ENCODE results near the gene TRMU. TPM values are rescaled to one million over a fixed set of nuclear protein-coding genes. Genes with fewer than 3 reads are reported as not detected.

The TRMU gene
- total and polyA plus RNA-seq, 2 donors (not counting 3 experiments of a cell fraction or from before 2014, with no cell fraction given), result 42.4 to 65.7 TPM

DNA sequence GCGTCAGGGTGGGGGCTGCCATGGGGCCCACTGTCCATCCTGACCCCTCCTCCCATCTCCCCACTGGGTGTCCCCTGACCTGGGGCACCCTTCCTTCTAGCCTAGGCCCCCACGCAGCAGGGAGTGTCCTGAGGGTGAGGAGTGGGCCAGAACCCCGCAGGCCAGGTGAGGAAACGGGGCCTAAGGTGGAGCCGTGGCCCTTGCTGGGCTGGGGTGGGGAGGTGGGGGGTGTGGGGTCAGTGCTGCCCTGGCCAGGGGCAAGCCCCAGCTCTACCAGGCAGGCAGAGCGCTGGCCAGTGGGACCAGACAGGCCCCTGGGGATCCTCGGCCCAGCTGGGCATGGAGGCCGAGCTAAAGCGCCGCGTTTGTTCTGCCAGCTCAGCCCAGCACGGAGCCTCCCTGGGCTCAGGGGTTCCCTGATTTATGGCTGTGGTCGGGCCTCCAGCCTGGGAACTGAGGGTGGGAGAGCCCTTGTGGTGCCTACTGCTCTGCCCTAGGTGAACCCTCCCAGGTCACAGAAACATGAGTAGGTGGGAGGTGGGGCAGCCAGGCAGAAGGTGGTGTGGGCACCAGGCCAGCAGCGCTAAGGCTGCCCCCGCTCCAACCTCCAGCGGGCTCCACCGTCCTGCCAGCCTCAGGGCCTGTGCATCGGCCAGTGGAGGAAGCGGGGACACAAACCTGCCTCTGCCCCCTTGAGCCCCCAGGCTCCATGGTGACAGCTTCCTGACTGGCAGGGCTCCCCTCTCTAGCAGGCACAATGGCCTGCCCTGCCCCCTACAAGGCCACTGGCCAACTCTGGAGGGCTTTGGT, 22.4 kb downstream of the TRMU start:
- FAIRE-seq, result no peak
- Histone ChIP-seq H3K4me1 (ENCODE audit: control insufficient read depth, extremely low read depth, insufficient read depth, low read length) (no peaks in the 10 kb centered on the region), H3K27ac (ENCODE audit: insufficient read depth, low read depth, low read length) (no peak overlapping the region), H3K9me1 (replicated peaks; ENCODE audit: control insufficient read depth, extremely low read depth, insufficient read depth, low read length) (no peaks in the 10 kb centered on the region), H3K9me3 (replicated peaks; ENCODE audit: control insufficient read depth, insufficient read depth, low read length) (no peaks in the 10 kb centered on the region), H3K4me3 (replicated peaks in 1 of 3; ENCODE audit: insufficient read depth in 1 of 3, low read depth in 1 of 3, low read length in 3 of 3) (no peak overlapping the region), H3K9ac (replicated peaks; ENCODE audit: extremely low read depth, insufficient read depth, low read length) (no peak overlapping the region), H3K27me3 (ENCODE audit: control insufficient read depth in 2 of 2, insufficient read depth in 2 of 2, low read length in 2 of 2) (no peaks in the 10 kb centered on the region), H3K36me3 (ENCODE audit: control insufficient read depth in 2 of 2, extremely low read depth in 1 of 2, insufficient read depth in 2 of 2, low read length in 2 of 2) (peaks cover 7 to 16% of the 10 kb centered on the region in 2 experiments), H3K4me2 (ENCODE audit: insufficient read depth, low read length) (no peak overlapping the region), H2AFZ (ENCODE audit: low read depth, low read length) (no peak overlapping the region), H4K20me1 (replicated peaks; ENCODE audit: control insufficient read depth, extremely low read depth, insufficient read depth, low read length) (no peaks in the 10 kb centered on the region), H3K79me2 (ENCODE audit: control insufficient read depth, insufficient read depth, low read length) (no peaks in the 10 kb centered on the region)
- intact Hi-C loops (cut with micrococcal nuclease) (no loop called here), dilution Hi-C loops (cut with MboI; ENCODE audit: extremely low pct_ligation_motif_present, low sequenced_read_pairs) (no loop called here)
- TF ChIP-seq, protein P1, sequence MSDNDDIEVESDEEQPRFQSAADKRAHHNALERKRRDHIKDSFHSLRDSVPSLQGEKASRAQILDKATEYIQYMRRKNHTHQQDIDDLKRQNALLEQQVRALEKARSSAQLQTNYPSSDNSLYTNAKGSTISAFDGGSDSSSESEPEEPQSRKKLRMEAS (IDR thresholded peaks at IDR 0.05; ENCODE audit: insufficient read depth, insufficient read length), result no peak
- TF ChIP-seq POLR2AphosphoS5 (IDR thresholded peaks at IDR 0.05; ENCODE audit: insufficient read depth, low read depth, low read length), result no peak
- POLR2A ChIA-PET, result interaction anchor here (1.1 kb wide), 1 partner anchor 10 kb away, joined by 3 read pairs; no protein-coding TSS in a partner anchor
- DNase-seq (ENCODE audit: low read depth, low spot score), result no peak
- no TSS peak for BruUV-seq (replicated peaks)
- CTCF ChIA-PET, result interaction anchor here (1.2 to 6.0 kb wide), 2 partner anchors 10 to 184 kb away, joined by 3 to 43 read pairs; no protein-coding TSS in a partner anchor

DNA sequence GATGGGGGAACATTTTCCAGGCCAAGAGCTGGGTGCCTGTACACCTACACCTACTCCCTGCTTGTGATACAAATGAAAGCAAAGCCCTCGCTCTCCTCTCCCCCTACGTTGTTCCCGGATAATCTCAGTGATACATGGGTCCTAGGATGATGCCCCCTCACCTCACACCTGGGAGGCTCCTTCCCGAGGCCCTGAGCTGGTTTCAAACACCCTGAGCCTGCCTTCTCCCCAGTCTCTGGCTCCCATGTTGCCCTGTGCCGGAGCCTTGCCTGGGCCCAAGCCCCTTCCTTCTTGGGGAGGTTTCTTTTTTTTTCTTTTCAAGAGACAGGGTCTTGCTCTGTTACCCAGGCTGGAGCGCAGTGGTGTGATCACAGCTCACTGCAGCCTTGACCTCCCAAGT, 23.3 kb downstream of the TRMU start:
- BruUV-seq (replicated peaks), result no TSS peak
- Histone ChIP-seq H3K4me1 (ENCODE audit: control insufficient read depth, extremely low read depth, insufficient read depth, low read length) (no peaks in the 10 kb centered on the region), H3K9me1 (replicated peaks; ENCODE audit: control insufficient read depth, extremely low read depth, insufficient read depth, low read length) (no peaks in the 10 kb centered on the region), H3K79me2 (ENCODE audit: control insufficient read depth, insufficient read depth, low read length) (no peaks in the 10 kb centered on the region), H3K9ac (replicated peaks; ENCODE audit: extremely low read depth, insufficient read depth, low read length) (no peak overlapping the region), H3K9me3 (replicated peaks; ENCODE audit: control insufficient read depth, insufficient read depth, low read length) (no peaks in the 10 kb centered on the region), H3K4me3 (replicated peaks in 1 of 3; ENCODE audit: insufficient read depth in 1 of 3, low read depth in 1 of 3, low read length in 3 of 3) (no peak overlapping the region), H4K20me1 (replicated peaks; ENCODE audit: control insufficient read depth, extremely low read depth, insufficient read depth, low read length) (no peaks in the 10 kb centered on the region), H3K4me2 (ENCODE audit: insufficient read depth, low read length) (no peak overlapping the region), H3K36me3 (ENCODE audit: control insufficient read depth in 2 of 2, extremely low read depth in 1 of 2, insufficient read depth in 2 of 2, low read length in 2 of 2) (peaks cover 3 to 9% of the 10 kb centered on the region in 2 experiments), H2AFZ (ENCODE audit: low read depth, low read length) (no peak overlapping the region), H3K27me3 (ENCODE audit: control insufficient read depth in 2 of 2, insufficient read depth in 2 of 2, low read length in 2 of 2) (no peaks in the 10 kb centered on the region), H3K27ac (ENCODE audit: insufficient read depth, low read depth, low read length) (no peak overlapping the region)
- dilution Hi-C loops (cut with MboI; ENCODE audit: extremely low pct_ligation_motif_present, low sequenced_read_pairs) (no loop called here), intact Hi-C loops (cut with micrococcal nuclease) (no loop called here)
- TF ChIP-seq POLR2AphosphoS5 (IDR thresholded peaks at IDR 0.05; ENCODE audit: insufficient read depth, low read depth, low read length) (no peak), JUN (IDR thresholded peaks at IDR 0.05; ENCODE audit: borderline replicate concordance, insufficient read depth, insufficient read length, low read depth) (no peak), GATA2 (IDR thresholded peaks at IDR 0.05; ENCODE audit: insufficient read depth, insufficient read length, low read depth, low read length) (no peak), POLR2A (IDR thresholded peaks at IDR 0.05; ENCODE audit: low read depth, low read length) (no peak), MYC (IDR thresholded peaks at IDR 0.05; ENCODE audit: low read depth, low read length) (no peak), EZH2 (IDR thresholded peaks at IDR 0.05; ENCODE audit: borderline replicate concordance, low read depth, low read length, severe bottlenecking) (no peak), FOS (IDR thresholded peaks at IDR 0.05; ENCODE audit: borderline replicate concordance, insufficient read depth, low read length) (no peak)
- TF ChIP-seq, protein P2, sequence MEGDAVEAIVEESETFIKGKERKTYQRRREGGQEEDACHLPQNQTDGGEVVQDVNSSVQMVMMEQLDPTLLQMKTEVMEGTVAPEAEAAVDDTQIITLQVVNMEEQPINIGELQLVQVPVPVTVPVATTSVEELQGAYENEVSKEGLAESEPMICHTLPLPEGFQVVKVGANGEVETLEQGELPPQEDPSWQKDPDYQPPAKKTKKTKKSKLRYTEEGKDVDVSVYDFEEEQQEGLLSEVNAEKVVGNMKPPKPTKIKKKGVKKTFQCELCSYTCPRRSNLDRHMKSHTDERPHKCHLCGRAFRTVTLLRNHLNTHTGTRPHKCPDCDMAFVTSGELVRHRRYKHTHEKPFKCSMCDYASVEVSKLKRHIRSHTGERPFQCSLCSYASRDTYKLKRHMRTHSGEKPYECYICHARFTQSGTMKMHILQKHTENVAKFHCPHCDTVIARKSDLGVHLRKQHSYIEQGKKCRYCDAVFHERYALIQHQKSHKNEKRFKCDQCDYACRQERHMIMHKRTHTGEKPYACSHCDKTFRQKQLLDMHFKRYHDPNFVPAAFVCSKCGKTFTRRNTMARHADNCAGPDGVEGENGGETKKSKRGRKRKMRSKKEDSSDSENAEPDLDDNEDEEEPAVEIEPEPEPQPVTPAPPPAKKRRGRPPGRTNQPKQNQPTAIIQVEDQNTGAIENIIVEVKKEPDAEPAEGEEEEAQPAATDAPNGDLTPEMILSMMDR (IDR thresholded peaks at IDR 0.05; ENCODE audit: extremely low read depth in 1 of 2, insufficient read depth in 1 of 2, low read depth in 1 of 2, low read length in 2 of 2), result no peak
- TF ChIP-seq, protein P1 (IDR thresholded peaks at IDR 0.05; ENCODE audit: insufficient read depth, insufficient read length), result no peak
- DNase-seq (ENCODE audit: low read depth, low spot score), result no peak
- FAIRE-seq, result no peak
- CTCF ChIA-PET, result interaction anchor here (1.2 to 6.0 kb wide), 2 partner anchors 9 to 183 kb away, joined by 3 to 43 read pairs; no protein-coding TSS in a partner anchor
- POLR2A ChIA-PET, result interaction anchor here (1.1 kb wide), 1 partner anchor 9 kb away, joined by 3 read pairs; no protein-coding TSS in a partner anchor

Measured in endothelial cell of umbilical vein (primary cell).